Activated CD4-positive, alpha-beta T cell treated with anti-CD3 and anti-CD28 coated beads, Interleukin-2, amount 10 ng/mL, durations not matched to agents 24 days and 14 days (primary cell): ENCODE data around the gene RHOJ. TPM values are rescaled to one million over a fixed set of nuclear protein-coding genes. Genes with fewer than 3 reads are reported as not detected.
"Not testable (repeated sequence)": the region's sequence is repeated elsewhere in the genome, so short reads cannot be mapped to it uniquely, and the experiment has no call there.

Experiments
- DNase-seq: peaks from one replicate; pipeline ENCODE4 v3.0.0; 2022
- H3K27ac Mint-ChIP-seq: one replicate; pipeline ENCODE4 v1.8.0; 2022; ENCODE audit warnings: mild to moderate bottlenecking, mixed read lengths
- H3K27me3 Mint-ChIP-seq: one replicate; pipeline ENCODE4 v1.8.0; 2022; ENCODE audit warnings: mixed read lengths
- H3K36me3 Mint-ChIP-seq: one replicate; pipeline ENCODE4 v1.8.0; 2022; ENCODE audit warnings: low read depth, mild to moderate bottlenecking, mixed read lengths
- H3K4me1 Mint-ChIP-seq: one replicate; pipeline ENCODE4 v1.8.0; 2021; ENCODE audit warnings: mixed read lengths
- H3K4me3 Mint-ChIP-seq: one replicate; pipeline ENCODE4 v1.8.0; 2022; ENCODE audit warnings: mild to moderate bottlenecking, moderate library complexity, mixed read lengths
- H3K9me3 Mint-ChIP-seq: one replicate; pipeline ENCODE4 v1.8.0; 2021; ENCODE audit warnings: mixed read lengths
- intact Hi-C: fragments of 100-400 bp; cut with micrococcal nuclease; formaldehyde crosslinking; loops from one replicate; pipeline ENCODE4 v1.15.1; 2023
- total RNA-seq: library from RNA; stranded (reverse); gene quantifications from 2 replicates; pipeline ENCODE4 v1.2.3, GENCODE V29; 2022

RHOJ gene
- total RNA-seq, 1 donor from 2014 or later, result not detected

DNA sequence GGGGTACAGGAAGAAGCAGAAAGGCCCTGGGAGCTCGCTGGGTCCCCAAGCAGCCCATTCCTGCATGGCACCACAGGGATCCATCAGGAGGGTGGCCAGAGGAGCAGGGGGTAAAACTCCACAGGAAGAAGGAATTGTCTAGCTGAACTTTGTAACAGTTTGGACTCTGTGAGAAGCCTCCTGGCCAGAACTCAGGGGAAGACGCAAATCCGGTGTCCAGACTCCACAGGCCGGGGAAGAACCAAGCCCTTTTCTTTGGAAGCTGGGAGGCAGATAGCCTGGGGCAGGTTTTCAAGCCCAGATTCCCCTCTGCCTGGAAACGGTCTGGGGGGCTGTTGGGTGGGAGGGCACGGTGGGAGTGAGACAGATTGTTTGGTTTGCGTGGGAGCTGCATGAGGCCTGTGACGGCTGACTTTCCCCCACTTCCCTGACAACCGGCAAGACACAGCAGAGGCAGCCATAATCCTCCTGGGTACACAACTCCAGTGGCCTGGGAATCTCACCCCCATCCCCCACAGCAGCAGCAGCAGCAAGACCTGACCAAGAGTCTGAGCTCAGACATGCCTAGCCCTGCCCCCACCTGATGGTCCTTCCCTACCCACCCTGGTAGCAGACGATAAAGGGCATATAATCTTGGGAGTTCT is 97.8 kb downstream of the RHOJ start:
- Mint-ChIP-seq H3K9me3 (no peaks in the 10 kb centered on the region), H3K27ac (no peak overlapping the region), H3K36me3 (no peaks in the 10 kb centered on the region), H3K4me1 (peaks cover 3% of the 10 kb centered on the region), H3K27me3 (peaks cover 6% of the 10 kb centered on the region), H3K4me3 (no peak overlapping the region)
- intact Hi-C loops, result no loop called here
- no peak for DNase-seq

DNA sequence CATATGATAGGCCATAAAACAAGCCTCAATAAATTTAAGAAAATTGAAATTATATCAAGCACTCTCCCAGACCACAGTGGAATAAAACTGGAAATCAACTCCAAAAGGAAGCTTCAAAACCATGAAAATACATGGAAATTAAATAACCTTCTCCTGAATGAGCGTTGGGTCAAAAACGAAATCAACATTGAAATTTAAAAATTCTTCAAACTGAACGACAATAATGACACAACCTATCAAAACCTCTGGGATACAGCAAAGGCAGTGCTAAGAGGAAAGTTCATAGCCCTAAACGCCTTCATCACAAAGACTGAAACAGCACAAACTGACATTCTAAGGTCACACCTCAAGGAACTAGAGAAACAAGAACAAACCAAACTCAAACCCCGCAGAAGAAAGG is 100.2 kb downstream of the RHOJ start:
- H3K4me1 Mint-ChIP-seq, H3K36me3 Mint-ChIP-seq, intact Hi-C loops: not testable (repeated sequence)

DNA sequence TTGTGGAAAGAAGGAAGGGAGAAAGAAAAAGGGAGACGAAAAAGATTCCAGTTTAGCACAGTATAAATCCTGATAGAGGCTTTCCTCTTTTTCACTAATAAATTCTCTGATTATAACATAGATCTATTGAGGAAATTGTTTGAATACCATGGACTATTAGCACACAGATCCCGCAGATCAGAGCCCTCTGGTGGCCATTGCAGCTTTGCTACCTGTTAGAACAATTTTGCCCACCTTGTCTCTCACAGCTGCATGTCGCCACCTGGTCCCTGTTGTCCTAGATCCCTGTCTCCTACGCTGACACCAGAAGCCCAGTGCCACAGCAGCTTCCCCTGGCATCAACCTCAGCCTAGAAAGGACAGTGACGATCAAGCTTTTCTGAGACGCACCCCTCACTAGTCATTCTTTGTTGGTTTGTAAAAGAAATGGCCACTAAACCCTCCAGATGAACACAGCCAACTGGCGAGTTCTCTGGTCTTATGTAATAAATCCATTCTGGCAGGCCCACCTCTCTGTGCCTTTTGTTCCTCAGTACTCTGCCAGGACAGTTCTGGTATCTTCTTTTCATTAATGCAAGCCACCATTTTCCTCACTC is 104.6 kb downstream of the RHOJ start:
- Mint-ChIP-seq H3K9me3 (no peaks in the 10 kb centered on the region), H3K27me3 (peaks cover 22% of the 10 kb centered on the region), H3K36me3 (no peaks in the 10 kb centered on the region), H3K4me3 (no peak overlapping the region), H3K27ac (no peak overlapping the region), H3K4me1 (no peaks in the 10 kb centered on the region)
- DNase-seq, result no peak
- intact Hi-C loops, result no loop called here

More for the DNA sequence above, 100.2 kb downstream of the RHOJ start:
- H3K27ac Mint-ChIP-seq, DNase-seq, H3K4me3 Mint-ChIP-seq, H3K9me3 Mint-ChIP-seq: not testable (repeated sequence)
- peaks cover 11% of the 10 kb centered on the region for H3K27me3 Mint-ChIP-seq

DNA sequence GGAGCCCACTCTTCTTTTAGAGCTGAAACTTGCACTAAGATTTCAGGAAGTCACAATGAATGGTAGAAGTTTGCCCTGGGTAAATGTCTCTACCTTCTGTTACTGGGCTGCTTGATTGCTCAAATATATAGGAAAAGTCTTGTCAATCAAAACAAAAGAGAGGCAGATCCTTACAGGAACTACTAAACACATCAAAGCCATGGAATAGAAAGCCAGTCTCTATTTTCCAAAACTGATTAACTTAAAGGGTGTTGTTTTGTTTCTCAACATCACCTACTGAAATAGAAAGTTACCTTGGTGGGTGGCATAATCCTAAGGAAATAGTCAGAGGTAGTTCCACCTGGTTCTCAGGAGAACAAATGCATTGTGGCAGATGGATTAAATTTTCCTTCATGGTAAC is 114.6 kb downstream of the RHOJ start, which contains the start of gene GPHB5:
Gene GPHB5 (minus strand): TSS at position 101 of the 400 bp plus-strand sequence. CDS start 1,086 bp downstream, outside the sequence.
- DNase-seq, result no peak
- H3K36me3 Mint-ChIP-seq, result no peaks in the 10 kb centered on the region
- intact Hi-C loops, result no loop called here
- H3K27ac Mint-ChIP-seq, result no peak within 1 kb of the TSS
- peaks cover 7% of the 10 kb centered on the region for H3K27me3 Mint-ChIP-seq
- no peaks in the 10 kb centered on the region for H3K9me3 Mint-ChIP-seq
- no peaks in the 10 kb centered on the region for H3K4me1 Mint-ChIP-seq
- no peak within 1 kb of the TSS for H3K4me3 Mint-ChIP-seq

DNA sequence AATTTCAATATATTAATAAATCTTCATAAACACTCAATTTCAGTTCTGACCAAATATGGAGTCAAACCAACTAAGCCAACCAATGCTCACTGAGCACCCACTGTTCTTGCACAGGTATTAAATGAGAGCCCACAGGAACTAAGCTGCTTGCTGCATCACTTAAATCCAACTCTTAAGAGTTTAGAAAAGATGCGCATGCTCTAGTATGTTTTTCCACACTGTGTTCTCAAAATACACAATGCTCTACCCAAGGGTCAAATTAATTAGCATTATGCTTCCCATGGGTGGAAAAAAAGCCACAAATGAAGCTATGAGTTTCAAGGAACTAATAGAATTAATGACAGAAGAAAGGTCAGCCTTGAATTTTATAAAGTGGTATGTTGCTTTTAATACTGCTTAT is 118.2 kb downstream of the RHOJ start:
- Mint-ChIP-seq H3K27ac (no peak overlapping the region), H3K27me3 (peaks cover 4% of the 10 kb centered on the region), H3K9me3 (no peaks in the 10 kb centered on the region), H3K36me3 (no peaks in the 10 kb centered on the region), H3K4me3 (no peak overlapping the region), H3K4me1 (no peaks in the 10 kb centered on the region)
- no peak for DNase-seq
- intact Hi-C loops, result no loop called here

DNA sequence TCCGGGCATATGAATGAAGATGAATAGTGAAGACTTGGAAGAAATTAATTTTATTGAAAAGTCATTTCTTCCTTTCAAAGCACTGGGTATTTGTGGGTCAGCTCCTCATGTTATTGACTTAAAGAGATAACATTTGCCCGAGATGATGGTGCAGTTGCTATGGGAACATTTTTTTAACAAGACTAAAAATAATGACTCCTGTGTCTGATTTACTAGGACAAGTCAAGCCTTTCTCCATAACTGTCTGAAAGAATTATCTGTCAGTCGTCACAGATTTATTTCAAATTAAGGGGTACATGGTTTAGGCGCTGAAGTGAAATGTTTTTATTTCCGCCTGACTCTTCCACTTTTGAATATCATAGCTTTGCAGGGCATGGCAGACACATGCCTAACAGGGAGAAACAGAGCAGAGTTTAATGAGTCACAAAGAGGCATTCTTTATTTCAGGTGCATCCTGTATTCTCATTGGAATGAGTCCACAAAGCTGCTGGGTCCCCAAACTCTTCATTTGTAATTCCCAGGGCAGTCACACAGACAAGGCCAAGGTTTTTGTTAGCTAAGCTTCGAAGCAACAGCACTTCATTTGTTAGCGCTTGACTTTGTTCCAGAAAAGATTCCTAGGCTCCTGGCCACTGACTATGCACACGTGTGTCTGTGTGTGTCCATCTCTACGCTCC is 118.8 kb downstream of the RHOJ start:
- intact Hi-C loops, result no loop called here
- H3K4me3 Mint-ChIP-seq, result no peak overlapping the region
- peaks cover 4% of the 10 kb centered on the region for H3K27me3 Mint-ChIP-seq
- no peaks in the 10 kb centered on the region for H3K36me3 Mint-ChIP-seq
- H3K9me3 Mint-ChIP-seq, result no peaks in the 10 kb centered on the region
- no peak for DNase-seq
- H3K4me1 Mint-ChIP-seq, result no peaks in the 10 kb centered on the region
- H3K27ac Mint-ChIP-seq, result no peak overlapping the region

DNA sequence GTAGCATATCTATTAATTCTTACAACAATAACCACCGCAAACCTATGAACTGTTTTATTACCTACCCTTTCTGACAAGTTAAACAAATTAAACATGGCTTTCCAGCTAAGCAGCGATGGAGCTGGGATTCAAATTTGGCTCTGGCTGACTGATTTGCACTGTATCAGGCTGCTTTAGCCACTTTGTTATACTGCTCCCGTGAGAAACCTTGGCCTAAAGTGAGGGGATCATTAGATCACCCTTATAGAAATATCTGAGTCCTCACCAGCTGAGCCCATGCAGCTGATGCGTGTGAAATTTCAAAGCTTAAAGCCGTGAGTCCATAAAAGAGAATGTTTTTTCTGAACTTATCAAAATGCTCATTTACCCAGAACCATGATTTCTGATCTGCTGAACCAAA is 122.6 kb downstream of the RHOJ start:
- Mint-ChIP-seq H3K27ac (no peak overlapping the region), H3K27me3 (peaks cover 10% of the 10 kb centered on the region), H3K36me3 (no peaks in the 10 kb centered on the region), H3K4me1 (no peaks in the 10 kb centered on the region), H3K9me3 (peaks cover 5% of the 10 kb centered on the region), H3K4me3 (no peak overlapping the region)
- intact Hi-C loops, result no loop called here
- no peak for DNase-seq

DNA sequence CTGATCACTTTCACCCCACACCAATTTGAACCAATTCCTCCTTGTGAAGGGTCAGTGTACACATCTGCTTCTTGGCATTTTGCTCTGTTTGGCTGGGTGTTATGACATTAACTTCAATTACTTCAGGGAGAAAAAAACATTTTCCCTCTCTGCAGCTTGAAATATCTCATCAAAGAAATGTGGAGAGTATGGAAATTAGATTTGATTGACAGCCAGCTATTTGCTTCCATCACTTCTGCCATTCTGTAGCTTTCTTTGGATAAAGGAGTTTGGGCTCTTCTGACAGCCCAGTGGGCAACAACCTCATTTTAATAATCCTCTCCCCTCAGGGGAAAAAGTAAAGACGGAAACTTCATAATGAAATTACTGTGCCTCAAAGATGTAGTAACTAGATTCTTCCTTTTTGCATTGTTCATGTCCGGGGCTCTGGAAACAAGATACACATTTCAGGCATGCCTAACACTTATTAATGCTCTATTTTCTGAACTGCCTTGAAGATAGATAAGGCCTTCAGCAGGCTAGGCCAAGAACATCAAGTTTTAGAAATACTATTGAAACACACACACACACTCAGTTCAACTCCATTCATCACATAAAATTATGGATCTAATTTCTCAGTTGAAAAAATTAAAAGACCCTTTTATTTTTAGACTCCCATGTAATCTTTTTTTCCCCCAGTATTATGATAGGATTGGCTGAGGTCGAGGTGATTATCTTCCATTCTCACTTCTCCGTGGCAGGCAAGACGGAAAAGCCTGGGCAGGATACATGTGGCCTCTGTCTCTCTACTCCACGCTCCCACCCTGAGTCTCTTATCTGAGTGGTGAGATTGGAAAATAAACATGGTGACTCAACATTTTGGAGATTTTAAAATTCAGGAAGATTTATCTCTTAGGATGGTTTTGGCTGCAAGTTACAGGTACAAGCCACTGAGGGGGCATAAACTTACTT is 124.8 kb downstream of the RHOJ start:
- H3K27ac Mint-ChIP-seq, result no peak overlapping the region
- H3K27me3 Mint-ChIP-seq, result peaks cover 19% of the 10 kb centered on the region
- DNase-seq, result no peak
- intact Hi-C loops, result no loop called here
- H3K4me3 Mint-ChIP-seq, result no peak overlapping the region
- no peaks in the 10 kb centered on the region for H3K4me1 Mint-ChIP-seq
- no peaks in the 10 kb centered on the region for H3K36me3 Mint-ChIP-seq
- H3K9me3 Mint-ChIP-seq, result peaks cover 5% of the 10 kb centered on the region

DNA sequence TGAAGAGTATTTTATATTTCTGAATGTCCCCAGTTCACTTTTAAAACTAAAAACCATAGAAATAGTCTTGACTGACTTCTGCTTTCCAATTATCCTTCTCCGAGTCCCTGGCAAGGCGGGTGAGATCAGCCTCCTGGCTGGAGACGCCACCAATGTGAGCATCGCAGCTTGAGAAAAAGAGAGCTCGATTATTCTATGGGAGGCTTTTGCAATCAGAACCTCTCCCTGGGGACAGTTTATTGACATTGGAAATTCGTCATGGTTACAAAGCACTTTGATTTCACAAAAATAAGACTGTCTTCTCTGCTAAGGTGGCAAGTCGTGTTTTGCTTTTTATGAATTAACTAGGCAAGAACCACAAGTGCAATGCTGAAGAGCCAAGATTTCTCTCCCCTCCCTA is 138.1 kb downstream of the RHOJ start:
- intact Hi-C loops, result no loop called here
- H3K4me1 Mint-ChIP-seq, result no peaks in the 10 kb centered on the region
- no peak overlapping the region for H3K27ac Mint-ChIP-seq
- H3K27me3 Mint-ChIP-seq, result peaks cover 35% of the 10 kb centered on the region
- no peak overlapping the region for H3K4me3 Mint-ChIP-seq
- H3K36me3 Mint-ChIP-seq, result no peaks in the 10 kb centered on the region
- peaks cover 3% of the 10 kb centered on the region for H3K9me3 Mint-ChIP-seq
- no peak for DNase-seq

Other genes starting within 250 kb of the RHOJ start
- not detected in 2 replicates for gene KCNH5, start 159.0 kb upstream of the RHOJ start, total RNA-seq
- not detected in 2 replicates for gene GPHB5, start 114.5 kb downstream of the RHOJ start, total RNA-seq